ENCODE data around the gene ZNF474. TPM values are rescaled to one million over a fixed set of nuclear protein-coding genes. Genes with fewer than 3 reads are reported as not detected.

Gene ZNF474
- total RNA-seq, 1 experiment from 2014 or later = 0.36 TPM

GRCh38 chr5:122181863-122182262, 52.5 kb downstream of the ZNF474 start:
- Histone ChIP-seq H3K27me3 (ENCODE audit: low read length) (no peaks in the 10 kb centered on the region), H3K27ac (ENCODE audit: low read length) (peak overlapping the region; percentile 70), H2AFZ (ENCODE audit: low read length) (peak overlapping the region; percentile 85; the same call in 1 of the 2 replicates), H3K36me3 (ENCODE audit: low read depth, low read length) (no peaks in the 10 kb centered on the region), H3K9me3 (ENCODE audit: low read length) (no peaks in the 10 kb centered on the region), H3K79me2 (ENCODE audit: low read length) (no peaks in the 10 kb centered on the region), H3K4me3 (ENCODE audit: low read length) (peak overlapping the region; percentile 51; the same call in 1 of the 2 replicates), H3F3A (ENCODE audit: low read length, unreplicated experiment) (peaks cover 3% of the 10 kb centered on the region), H3K4me1 (ENCODE audit: insufficient read depth, low read length) (peaks cover 40% of the 10 kb centered on the region), H3K9me2 (replicated peaks; ENCODE audit: low read length) (no peaks in the 10 kb centered on the region), H3K4me2 (ENCODE audit: low read length) (peak overlapping the region; percentile 76), H3K9ac (ENCODE audit: low read length) (peak overlapping the region; percentile 22), H4K20me1 (ENCODE audit: low read length) (no peaks in the 10 kb centered on the region)
- ChIA-PET CTCF (no interaction called here), POLR2A (ENCODE audit: unreplicated experiment) (no interaction called here)
- ATAC-seq (no peak), DNase-seq (no peak)
- intact Hi-C loops (cut with micrococcal nuclease) = no loop called here
- no TSS peak for BruUV-seq (replicated peaks)
- no peak for TF ChIP-seq EZH2 (IDR thresholded peaks at IDR 0.05; ENCODE audit: low read length, unreplicated experiment)
- no peak for TF ChIP-seq CTCF (conservative IDR thresholded peaks at IDR 0.05; ENCODE audit: low read depth, low read length)
- no peak for TF ChIP-seq EZH2phosphoT487 (IDR thresholded peaks at IDR 0.05; ENCODE audit: borderline replicate concordance, low read length)

GRCh38 chr5:122182491-122182921, 53.2 kb downstream of the ZNF474 start:
- intact Hi-C loops (cut with micrococcal nuclease) = no loop called here
- Histone ChIP-seq H3K4me2 (ENCODE audit: low read length) (peak overlapping the region; percentile 76), H3K9ac (ENCODE audit: low read length) (peak overlapping the region; percentile 30; the same call in 1 of the 2 replicates), H3K9me3 (ENCODE audit: low read length) (no peaks in the 10 kb centered on the region), H3K4me3 (ENCODE audit: low read length) (peak overlapping the region; percentile 51; the same call in 1 of the 2 replicates), H4K20me1 (ENCODE audit: low read length) (no peaks in the 10 kb centered on the region), H3K27me3 (ENCODE audit: low read length) (no peaks in the 10 kb centered on the region), H3K9me2 (replicated peaks; ENCODE audit: low read length) (no peaks in the 10 kb centered on the region), H3K27ac (ENCODE audit: low read length) (peak overlapping the region; percentile 70), H3K36me3 (ENCODE audit: low read depth, low read length) (no peaks in the 10 kb centered on the region), H3F3A (ENCODE audit: low read length, unreplicated experiment) (peaks cover 3% of the 10 kb centered on the region), H2AFZ (ENCODE audit: low read length) (peak overlapping the region; percentile 85), H3K79me2 (ENCODE audit: low read length) (no peaks in the 10 kb centered on the region), H3K4me1 (ENCODE audit: insufficient read depth, low read length) (peaks cover 40% of the 10 kb centered on the region)
- ATAC-seq (peak; percentile 55), DNase-seq (peak; percentile 68)
- ChIA-PET CTCF (no interaction called here), POLR2A (ENCODE audit: unreplicated experiment) (no interaction called here)
- no peak for TF ChIP-seq EZH2phosphoT487 (IDR thresholded peaks at IDR 0.05; ENCODE audit: borderline replicate concordance, low read length)
- TF ChIP-seq EZH2 (IDR thresholded peaks at IDR 0.05; ENCODE audit: low read length, unreplicated experiment) = no peak
- no peak for TF ChIP-seq CTCF (conservative IDR thresholded peaks at IDR 0.05; ENCODE audit: low read depth, low read length)
- BruUV-seq (replicated peaks) = no TSS peak

- Histone ChIP-seq H3K9me2 (replicated peaks; ENCODE audit: low read length) (no peaks in the 10 kb centered on the region), H3K9me3 (ENCODE audit: low read length) (no peaks in the 10 kb centered on the region), H3K4me1 (ENCODE audit: insufficient read depth, low read length) (peaks cover 40% of the 10 kb centered on the region), H3K4me2 (ENCODE audit: low read length) (peak overlapping the region; percentile 76), H3K79me2 (ENCODE audit: low read length) (no peaks in the 10 kb centered on the region), H3K4me3 (ENCODE audit: low read length) (peak overlapping the region; percentile 51; the same call in 1 of the 2 replicates), H3K36me3 (ENCODE audit: low read depth, low read length) (no peaks in the 10 kb centered on the region), H2AFZ (ENCODE audit: low read length) (peak overlapping the region; percentile 85), H3K27me3 (ENCODE audit: low read length) (no peaks in the 10 kb centered on the region), H3F3A (ENCODE audit: low read length, unreplicated experiment) (peaks cover 3% of the 10 kb centered on the region), H3K9ac (ENCODE audit: low read length) (peak overlapping the region; percentile 30; the same call in 1 of the 2 replicates), H4K20me1 (ENCODE audit: low read length) (no peaks in the 10 kb centered on the region), H3K27ac (ENCODE audit: low read length) (peak overlapping the region; percentile 70)
- ChIA-PET CTCF (no interaction called here), POLR2A (ENCODE audit: unreplicated experiment) (no interaction called here)
- BruUV-seq (replicated peaks) = no TSS peak
- TF ChIP-seq EZH2phosphoT487 (IDR thresholded peaks at IDR 0.05; ENCODE audit: borderline replicate concordance, low read length) = no peak
- no peak for TF ChIP-seq EZH2 (IDR thresholded peaks at IDR 0.05; ENCODE audit: low read length, unreplicated experiment)
- no peak for TF ChIP-seq CTCF (conservative IDR thresholded peaks at IDR 0.05; ENCODE audit: low read depth, low read length)
- DNase-seq (peak; percentile 77), ATAC-seq (peak; percentile 80)
- intact Hi-C loops (cut with micrococcal nuclease) = no loop called here
Observed at GRCh38 chr5:122183098-122183787, 53.9 kb downstream of the ZNF474 start.

Measured in PC-3 (cell line).